HEK293 (cell line): Measurements from ENCODE around the gene NYNRIN.

ENCODE experiments used
- BCL11A ChIP-seq: fragments of 450-650 bp; formaldehyde crosslinking; IDR thresholded peaks from 2 replicates; pipeline ENCODE4 v1.5.1; 2016; ENCODE audit warnings: low read depth, missing biosample characterization, missing genetic modification characterization
- FEZF1 ChIP-seq: fragments of 450-650 bp; formaldehyde crosslinking; IDR thresholded peaks from 2 replicates; pipeline ENCODE4 v1.5.1; 2016; ENCODE audit warnings: missing biosample characterization, missing genetic modification characterization
- HOXC10 ChIP-seq: sonication (generic); formaldehyde crosslinking; IDR thresholded peaks from 2 replicates; pipeline ENCODE4 v1.8.1; 2023; ENCODE audit warnings: mild to moderate bottlenecking, missing genetic modification reagents
- REPIN1 ChIP-seq: fragments of 450-650 bp; formaldehyde crosslinking; IDR thresholded peaks from 2 replicates; pipeline ENCODE4 v1.5.1; 2017; ENCODE audit warnings: missing biosample characterization, missing genetic modification characterization, low read depth
- SALL2 ChIP-seq: fragments of 450-650 bp; formaldehyde crosslinking; IDR thresholded peaks from 2 replicates; pipeline ENCODE4 v1.5.0; 2017; ENCODE audit warnings: missing biosample characterization, mild to moderate bottlenecking, missing genetic modification characterization, borderline replicate concordance
- SCRT1 ChIP-seq: fragments of 450-650 bp; formaldehyde crosslinking; IDR thresholded peaks from 2 replicates; pipeline ENCODE4 v1.5.1; 2016; ENCODE audit warnings: missing biosample characterization, missing genetic modification characterization, borderline replicate concordance
- YY1 ChIP-seq: fragments of 450-650 bp; formaldehyde crosslinking; IDR thresholded peaks from 2 replicates; pipeline ENCODE4 v1.5.1; 2018; ENCODE audit warnings: missing biosample characterization, missing genetic modification characterization
- ZBTB17 ChIP-seq: fragments of 450-650 bp; formaldehyde crosslinking; IDR thresholded peaks from 2 replicates; pipeline ENCODE4 v1.5.1; 2016; ENCODE audit warnings: missing biosample characterization, missing genetic modification characterization
- ZBTB44 ChIP-seq: fragments of 450-650 bp; IDR thresholded peaks from 2 replicates; pipeline ENCODE4 v1.5.1; 2018; ENCODE audit warnings: missing biosample characterization, mild to moderate bottlenecking, missing genetic modification characterization
- ZNF184 ChIP-seq: fragments of 450-650 bp; IDR thresholded peaks from 2 replicates; pipeline ENCODE4 v1.5.1; 2018; ENCODE audit warnings: missing biosample characterization, mild to moderate bottlenecking, missing genetic modification characterization
- ZNF26 ChIP-seq: fragments of 450-650 bp; formaldehyde crosslinking; IDR thresholded peaks from 2 replicates; pipeline ENCODE4 v1.5.1; 2016; ENCODE audit warnings: missing biosample characterization, missing genetic modification characterization
- ZNF274 ChIP-seq, 2 experiments: fragments of 200-500 bp in 1 of 2; fragments of 450-650 bp in 1 of 2; sonication (Bioruptor generic) in 1 of 2; formaldehyde crosslinking in 1 of 2; IDR thresholded peaks; 2 replicates each; pipeline versions ENCODE4 v1.5.1 to v1.6.1; 2014 to 2016; ENCODE audit warnings: borderline replicate concordance in 1 of 2, inconsistent platforms in 1 of 2, low read length in 1 of 2, missing biosample characterization in 1 of 2, missing genetic modification characterization in 1 of 2
- ZNF37A ChIP-seq: fragments of 450-650 bp; IDR thresholded peaks from 2 replicates; pipeline ENCODE4 v1.5.1; 2018; ENCODE audit warnings: missing biosample characterization, missing genetic modification characterization
- ZNF473 ChIP-seq: fragments of 450-650 bp; formaldehyde crosslinking; IDR thresholded peaks from 2 replicates; pipeline ENCODE4 v1.5.1; 2017; ENCODE audit warnings: missing biosample characterization, missing genetic modification characterization
- ZNF510 ChIP-seq: fragments of 450-650 bp; formaldehyde crosslinking; IDR thresholded peaks from 2 replicates; pipeline ENCODE4 v1.5.1; 2018; ENCODE audit warnings: mild to moderate bottlenecking, missing genetic modification characterization, missing biosample characterization; ENCODE audit not compliant: insufficient replicate concordance
- ZNF518A ChIP-seq: fragments of 450-650 bp; formaldehyde crosslinking; conservative IDR thresholded peaks from 2 replicates; pipeline ENCODE4 v1.5.1; 2016; ENCODE audit warnings: low read depth, missing biosample characterization, missing genetic modification characterization
- ZNF626 ChIP-seq: fragments of 450-650 bp; sonication (Bioruptor Pico); formaldehyde crosslinking; IDR thresholded peaks from 2 replicates; pipeline ENCODE4 v1.5.1; 2018; ENCODE audit warnings: missing biosample characterization, missing genetic modification characterization, inconsistent platforms
- ZNF692 ChIP-seq: fragments of 450-650 bp; formaldehyde crosslinking; IDR thresholded peaks from 2 replicates; pipeline ENCODE4 v1.5.1; 2016; ENCODE audit warnings: missing biosample characterization, missing genetic modification characterization
- ZNF704 ChIP-seq: fragments of 450-650 bp; formaldehyde crosslinking; IDR thresholded peaks from 2 replicates; pipeline ENCODE4 v1.5.1; 2016; ENCODE audit warnings: missing biosample characterization, missing genetic modification characterization
- ZNF830 ChIP-seq: fragments of 450-650 bp; IDR thresholded peaks from 2 replicates; pipeline ENCODE4 v1.5.0; 2018; ENCODE audit warnings: missing biosample characterization, missing genetic modification characterization, low read depth, mild to moderate bottlenecking, moderate library complexity
- ZNF843 ChIP-seq: fragments of 450-650 bp; formaldehyde crosslinking; IDR thresholded peaks from 2 replicates; pipeline ENCODE4 v1.5.1; 2016; ENCODE audit warnings: missing biosample characterization, missing genetic modification characterization
- ZSCAN4 ChIP-seq: fragments of 450-650 bp; formaldehyde crosslinking; IDR thresholded peaks from 2 replicates; pipeline ENCODE4 v1.5.1; 2017; ENCODE audit warnings: missing biosample characterization, missing genetic modification characterization
- TF ChIP-seq, protein P1 (sequence below): fragments of 450-650 bp; formaldehyde crosslinking; IDR thresholded peaks from 2 replicates; pipeline ENCODE4 v1.5.1; 2016; ENCODE audit warnings: missing biosample characterization, missing genetic modification characterization, low read depth

Gene NYNRIN

DNA sequence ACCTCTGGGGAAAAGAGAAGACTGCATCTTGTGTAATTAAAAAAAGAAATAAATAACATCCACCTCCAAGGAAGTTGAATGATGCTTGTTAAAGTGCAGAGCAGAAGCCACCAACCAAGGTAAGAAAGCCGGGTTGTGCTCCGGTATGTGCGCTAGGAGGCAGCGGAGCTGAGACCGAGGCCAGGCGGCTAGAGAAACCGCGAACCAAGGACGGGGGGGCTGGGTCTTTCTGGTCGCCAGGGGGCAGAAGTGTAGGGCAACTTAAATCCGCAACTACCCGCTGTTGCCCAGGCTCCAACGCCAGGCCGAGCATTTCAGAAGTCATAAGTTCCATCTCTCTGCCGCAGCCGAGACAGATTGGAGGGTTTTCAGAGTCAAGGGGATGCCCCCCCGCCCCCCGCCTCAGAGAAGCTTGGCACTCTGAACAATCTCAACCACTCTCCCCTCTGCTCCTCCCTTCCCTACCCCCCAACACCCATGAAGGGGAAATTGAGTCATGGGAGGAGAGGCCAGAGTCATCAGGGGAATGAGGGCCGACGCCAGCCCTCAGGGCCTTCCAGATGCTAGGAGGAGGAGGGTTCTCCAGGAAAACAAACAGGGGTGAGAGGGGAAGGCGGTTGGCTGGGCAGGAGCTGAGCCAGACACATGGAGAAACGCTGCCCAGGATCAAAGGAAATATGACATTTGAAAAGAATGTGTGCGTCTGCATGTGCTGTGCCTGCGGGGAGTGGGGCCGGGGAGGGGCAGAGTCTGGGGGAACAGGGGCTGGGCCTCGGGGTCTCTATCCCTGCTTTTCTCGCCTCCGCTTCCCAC is 33.0 kb upstream of the NYNRIN start (continued):
- no peak for TF ChIP-seq ZNF518A (tag by site-specific recombination)
- TF ChIP-seq BCL11A (tag by site-specific recombination), result no peak; the same call in 1 of the 2 replicates
- TF ChIP-seq ZNF510 (tag by site-specific recombination), result no peak
- TF ChIP-seq REPIN1 (tag by site-specific recombination), result no peak
- no peak for TF ChIP-seq ZNF26 (tag by site-specific recombination)
- no peak for TF ChIP-seq ZNF704 (tag by site-specific recombination)
- TF ChIP-seq ZNF843, result no peak
- peak; percentile 81 for TF ChIP-seq ZNF692 (tag by site-specific recombination)
- no peak for TF ChIP-seq SALL2 (tag by site-specific recombination)
- TF ChIP-seq ZBTB17 (tag by site-specific recombination), result peak; percentile 69
- no peak for TF ChIP-seq SCRT1 (tag by site-specific recombination)
- TF ChIP-seq ZNF37A (tag by site-specific recombination), result no peak
- TF ChIP-seq, protein P1, sequence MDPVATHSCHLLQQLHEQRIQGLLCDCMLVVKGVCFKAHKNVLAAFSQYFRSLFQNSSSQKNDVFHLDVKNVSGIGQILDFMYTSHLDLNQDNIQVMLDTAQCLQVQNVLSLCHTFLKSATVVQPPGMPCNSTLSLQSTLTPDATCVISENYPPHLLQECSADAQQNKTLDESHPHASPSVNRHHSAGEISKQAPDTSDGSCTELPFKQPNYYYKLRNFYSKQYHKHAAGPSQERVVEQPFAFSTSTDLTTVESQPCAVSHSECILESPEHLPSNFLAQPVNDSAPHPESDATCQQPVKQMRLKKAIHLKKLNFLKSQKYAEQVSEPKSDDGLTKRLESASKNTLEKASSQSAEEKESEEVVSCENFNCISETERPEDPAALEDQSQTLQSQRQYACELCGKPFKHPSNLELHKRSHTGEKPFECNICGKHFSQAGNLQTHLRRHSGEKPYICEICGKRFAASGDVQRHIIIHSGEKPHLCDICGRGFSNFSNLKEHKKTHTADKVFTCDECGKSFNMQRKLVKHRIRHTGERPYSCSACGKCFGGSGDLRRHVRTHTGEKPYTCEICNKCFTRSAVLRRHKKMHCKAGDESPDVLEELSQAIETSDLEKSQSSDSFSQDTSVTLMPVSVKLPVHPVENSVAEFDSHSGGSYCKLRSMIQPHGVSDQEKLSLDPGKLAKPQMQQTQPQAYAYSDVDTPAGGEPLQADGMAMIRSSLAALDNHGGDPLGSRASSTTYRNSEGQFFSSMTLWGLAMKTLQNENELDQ (tag by site-specific recombination), result no peak
- no peak for TF ChIP-seq YY1
- TF ChIP-seq ZNF626 (tag by site-specific recombination), result no peak
- no peak for TF ChIP-seq ZNF184 (tag by site-specific recombination)
- TF ChIP-seq ZBTB44 (tag by site-specific recombination), result no peak
- TF ChIP-seq ZSCAN4, result no peak
- no peak for TF ChIP-seq ZNF473 (tag by site-specific recombination)
- no peak for TF ChIP-seq ZNF274 (IDR thresholded peaks at IDR 0.05; ENCODE audit: low read length)
- TF ChIP-seq ZNF274 (tag by site-specific recombination; IDR thresholded peaks at IDR 0.05; ENCODE audit: borderline replicate concordance), result no peak
- TF ChIP-seq HOXC10 (CRISPR knock-in tag), result no peak
- TF ChIP-seq ZNF830 (tag by site-specific recombination), result no peak
- no peak for TF ChIP-seq FEZF1 (tag by site-specific recombination)
